Muscle layer of colon (tissue), 2 donors: ENCODE results near the gene CDHR1.

Experiments
- H3K27ac ChIP-seq: one replicate; pipeline ENCODE4 v1.7.0; 2013; ENCODE audit warnings: low read depth, mild to moderate bottlenecking, low read length, moderate library complexity
- H3K27me3 ChIP-seq, 2 donors: one replicate each; pipeline ENCODE4 v1.7.0; 2013; ENCODE audit warnings: low read length in 2 of 2, mild to moderate bottlenecking in 2 of 2; ENCODE audit not compliant: insufficient read depth in 2 of 2, control insufficient read depth in 1 of 2
- H3K36me3 ChIP-seq: one replicate; pipeline ENCODE4 v1.7.0; 2013; ENCODE audit warnings: mild to moderate bottlenecking, low read length; ENCODE audit not compliant: insufficient read depth
- H3K4me1 ChIP-seq: one replicate; pipeline ENCODE4 v1.7.0; 2013; ENCODE audit warnings: mild to moderate bottlenecking, low read length; ENCODE audit not compliant: insufficient read depth
- H3K4me3 ChIP-seq, 2 donors: one replicate each; pipeline ENCODE4 v1.7.0; 2013; ENCODE audit warnings: low read length in 2 of 2, low read depth in 1 of 2, mild to moderate bottlenecking in 1 of 2, moderate library complexity in 1 of 2
- H3K9ac ChIP-seq: one replicate; pipeline ENCODE4 v1.7.0; 2013; ENCODE audit warnings: low read length
- H3K9me3 ChIP-seq: one replicate; pipeline ENCODE4 v1.7.0; 2013; ENCODE audit warnings: mild to moderate bottlenecking, low read length
- donor health status: abdominal sarcoma.
- donor health status: Adenocarcinoma of cecum.

CDHR1 gene

DNA sequence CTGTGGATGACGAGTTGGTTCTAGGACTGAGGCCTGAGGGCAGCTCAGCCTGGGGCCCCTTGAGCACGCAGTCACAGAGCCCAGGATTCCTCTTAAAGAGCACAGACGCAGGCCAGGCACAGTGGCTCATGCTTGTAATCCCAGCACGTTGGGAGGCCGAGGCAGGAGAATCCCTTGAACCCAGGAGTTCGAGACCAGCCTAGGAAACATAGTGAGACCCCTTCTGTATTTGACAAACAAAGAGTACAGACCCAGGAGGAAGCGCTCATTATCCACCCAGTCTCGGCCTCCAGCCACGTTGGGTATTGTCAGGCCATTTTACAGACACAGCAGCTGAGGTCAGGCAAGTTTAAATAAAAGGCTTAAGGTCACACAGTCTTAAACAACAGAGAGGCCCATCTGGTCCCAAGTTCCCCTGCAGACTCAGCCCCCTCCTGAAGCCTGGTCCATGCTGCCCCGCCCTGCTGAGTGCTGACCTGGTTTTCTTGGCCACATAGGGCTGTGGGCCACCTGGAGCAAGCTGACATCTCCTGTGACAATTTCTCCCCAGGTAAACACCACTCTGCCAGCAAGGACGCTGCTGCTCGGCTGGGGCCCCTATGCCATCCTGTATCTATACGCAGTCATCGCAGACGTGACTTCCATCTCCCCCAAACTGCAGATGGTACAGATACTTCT lies 63.1 kb downstream of the CDHR1 start:
- Histone ChIP-seq H3K4me1 (no peaks in the 10 kb centered on the region), H3K9me3 (no peaks in the 10 kb centered on the region), H3K36me3 (no peaks in the 10 kb centered on the region), H3K27me3 (no peaks in the 10 kb centered on the region), H3K4me3 (no peak overlapping the region), H3K27ac (no peak overlapping the region), H3K9ac (no peak overlapping the region)

DNA sequence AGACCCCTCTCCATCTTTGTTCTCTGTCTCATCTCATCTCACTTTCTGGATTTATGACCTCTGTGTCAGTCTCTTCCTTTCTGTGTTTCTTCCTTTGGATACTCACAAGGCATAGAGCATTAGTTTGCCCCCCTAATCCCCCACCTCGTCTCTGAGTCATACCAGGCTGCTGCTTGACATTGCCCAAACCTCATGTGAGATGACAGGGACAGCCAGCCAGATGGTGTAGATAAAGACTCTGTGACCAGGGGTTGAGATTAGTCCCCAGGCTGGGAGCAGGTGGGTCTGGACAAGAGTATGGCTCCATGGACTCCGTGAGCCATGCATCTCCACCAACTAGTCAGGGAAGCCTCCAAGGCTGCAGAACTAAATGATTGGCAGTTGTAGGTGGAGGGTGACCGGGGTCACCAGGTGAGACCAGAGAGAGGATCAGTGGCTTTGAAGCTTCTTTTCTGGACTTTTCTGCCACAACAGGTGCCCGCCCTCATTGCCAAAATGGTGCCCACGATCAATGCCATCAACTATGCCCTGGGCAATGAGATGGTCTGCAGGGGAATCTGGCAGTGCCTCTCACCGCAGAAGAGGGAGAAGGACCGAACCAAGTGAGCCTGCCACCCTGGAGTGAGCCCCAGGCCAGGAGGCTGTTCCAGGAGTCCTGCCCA lies 63.8 kb downstream of the CDHR1 start:
- Histone ChIP-seq H3K4me1 (no peaks in the 10 kb centered on the region), H3K9ac (no peak overlapping the region), H3K9me3 (no peaks in the 10 kb centered on the region), H3K36me3 (no peaks in the 10 kb centered on the region), H3K4me3 (no peak overlapping the region), H3K27me3 (no peaks in the 10 kb centered on the region), H3K27ac (no peak overlapping the region)

DNA sequence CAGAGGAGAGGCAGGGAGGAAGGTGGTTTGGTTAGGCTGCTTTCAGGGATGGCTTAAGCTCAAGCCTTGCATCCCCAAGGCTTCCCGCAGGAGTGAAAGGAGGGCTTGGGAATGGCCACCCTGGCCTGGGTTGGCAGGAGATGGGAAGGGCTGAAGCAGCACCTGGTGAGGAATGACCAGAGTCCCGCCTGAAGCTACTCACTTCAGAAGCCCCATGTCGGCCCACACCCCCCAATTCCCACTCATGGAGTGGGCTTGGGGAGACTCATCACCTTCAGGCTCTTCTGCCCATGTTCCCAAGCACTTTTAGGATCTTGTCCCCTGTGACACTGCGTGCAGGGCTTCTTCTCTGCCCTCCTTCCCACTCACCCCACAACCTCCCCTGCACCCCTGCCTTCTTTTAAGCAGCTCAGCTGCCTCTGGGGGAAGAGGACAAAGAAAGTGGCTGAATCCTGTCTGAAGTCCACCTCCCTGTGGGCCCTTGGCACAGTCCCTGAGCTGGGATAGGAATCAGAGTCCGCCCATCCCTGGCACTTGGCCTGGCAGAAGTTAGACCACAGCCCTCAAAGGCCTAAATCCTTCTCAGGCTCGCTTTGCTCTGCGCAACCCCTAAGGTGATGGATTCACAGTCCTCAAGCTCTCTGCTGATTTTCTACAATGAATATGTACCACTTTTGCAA lies 67.0 kb downstream of the CDHR1 start:
- no peaks in the 10 kb centered on the region for H3K9me3 ChIP-seq
- no peak overlapping the region for H3K9ac ChIP-seq
- H3K36me3 ChIP-seq, result no peaks in the 10 kb centered on the region
- no peaks in the 10 kb centered on the region for H3K4me1 ChIP-seq
- no peak overlapping the region for H3K27ac ChIP-seq
- no peak overlapping the region for H3K4me3 ChIP-seq
- no peaks in the 10 kb centered on the region for H3K27me3 ChIP-seq

DNA sequence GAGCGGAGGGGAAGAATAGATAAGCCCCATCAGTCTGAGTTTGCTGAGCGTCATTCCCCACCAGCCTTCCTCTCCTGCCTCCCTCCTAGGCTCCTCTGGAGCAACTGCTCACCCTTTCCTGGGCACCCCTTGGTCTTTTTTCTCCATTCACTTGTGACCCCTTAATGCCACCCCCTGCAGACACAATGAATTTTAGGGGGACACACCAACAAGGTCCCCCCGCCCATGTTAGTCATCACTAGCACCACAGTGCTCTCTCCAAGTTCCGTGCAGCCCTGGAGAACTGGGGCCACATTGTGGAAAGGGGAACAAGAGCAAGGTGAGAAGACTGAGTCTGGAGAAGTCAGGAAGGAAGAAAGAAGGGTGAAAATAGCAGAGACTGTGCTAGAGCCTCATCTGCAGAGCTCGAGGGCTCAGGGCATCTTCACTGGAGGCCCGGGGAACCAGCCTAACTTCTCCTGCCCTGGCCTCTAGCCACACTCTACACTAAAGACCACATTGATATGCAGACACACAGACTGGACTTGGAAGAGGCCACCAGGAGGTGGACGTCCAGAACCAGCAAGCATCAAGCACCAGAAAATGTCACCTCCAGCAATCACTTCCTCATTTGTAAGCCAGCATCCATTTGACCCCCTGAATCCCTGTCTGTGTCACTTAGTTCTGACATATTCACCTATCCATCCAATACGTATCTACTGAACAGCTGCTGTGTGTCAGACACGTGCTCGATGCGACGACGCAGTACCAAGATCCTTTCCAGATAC lies 68.0 kb downstream of the CDHR1 start:
- H3K9me3 ChIP-seq, result no peaks in the 10 kb centered on the region
- H3K27ac ChIP-seq, result no peak overlapping the region
- H3K4me1 ChIP-seq, result no peaks in the 10 kb centered on the region
- H3K9ac ChIP-seq, result no peak overlapping the region
- H3K27me3 ChIP-seq, result no peaks in the 10 kb centered on the region
- no peak overlapping the region for H3K4me3 ChIP-seq
- no peaks in the 10 kb centered on the region for H3K36me3 ChIP-seq

DNA sequence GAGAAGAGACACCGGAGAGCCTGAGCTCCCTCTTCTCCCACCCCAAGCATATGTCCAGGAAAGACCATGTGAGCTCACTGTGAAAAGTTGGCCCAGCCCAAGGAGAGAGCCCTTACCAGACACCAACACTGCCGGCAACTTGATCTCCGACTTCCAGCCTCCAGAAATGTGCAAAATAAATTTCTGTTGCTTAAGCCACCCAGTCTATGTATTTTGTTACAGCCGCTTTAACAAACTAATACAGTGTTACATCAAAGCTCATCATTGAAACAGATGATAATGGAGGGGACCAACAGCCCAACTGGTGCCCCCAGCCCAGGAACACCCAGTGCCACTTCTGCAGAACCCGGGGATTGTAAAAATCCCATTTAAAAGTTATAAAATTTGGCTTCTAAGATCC lies 69.4 kb downstream of the CDHR1 start:
- Histone ChIP-seq H3K27me3 (no peaks in the 10 kb centered on the region), H3K9me3 (no peaks in the 10 kb centered on the region), H3K27ac (no peak overlapping the region), H3K9ac (no peak overlapping the region), H3K36me3 (no peaks in the 10 kb centered on the region), H3K4me3 (no peak overlapping the region), H3K4me1 (no peaks in the 10 kb centered on the region)

DNA sequence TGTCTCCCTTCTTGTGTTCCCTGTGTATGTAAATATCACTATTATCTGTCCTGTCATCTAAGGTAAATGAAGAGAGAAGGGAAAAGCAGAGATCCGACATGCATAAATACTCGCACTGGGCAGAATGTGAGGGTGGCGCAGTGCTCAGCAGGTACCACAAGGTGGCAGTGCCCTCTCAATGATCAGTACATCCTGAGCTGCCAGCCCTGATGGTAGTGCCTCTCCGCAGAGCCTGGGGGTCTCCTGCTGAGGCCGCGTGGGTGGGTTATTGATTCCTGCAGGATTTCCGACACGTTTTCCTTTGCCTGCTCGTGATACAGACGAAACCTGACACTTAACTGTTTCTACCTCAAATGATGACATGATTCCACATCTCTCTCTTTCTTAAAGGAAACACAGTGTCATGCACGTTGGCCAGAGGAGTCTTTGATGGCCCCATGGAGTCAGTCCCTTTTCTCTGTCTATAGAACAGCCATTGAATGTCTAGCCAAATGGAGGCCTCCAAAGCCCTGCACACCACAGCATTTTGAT lies 70.3 kb downstream of the CDHR1 start:
- Histone ChIP-seq H3K9me3 (no peaks in the 10 kb centered on the region), H3K9ac (no peak overlapping the region), H3K4me3 (no peak overlapping the region), H3K27ac (no peak overlapping the region), H3K27me3 (no peaks in the 10 kb centered on the region), H3K4me1 (no peaks in the 10 kb centered on the region), H3K36me3 (no peaks in the 10 kb centered on the region)

DNA sequence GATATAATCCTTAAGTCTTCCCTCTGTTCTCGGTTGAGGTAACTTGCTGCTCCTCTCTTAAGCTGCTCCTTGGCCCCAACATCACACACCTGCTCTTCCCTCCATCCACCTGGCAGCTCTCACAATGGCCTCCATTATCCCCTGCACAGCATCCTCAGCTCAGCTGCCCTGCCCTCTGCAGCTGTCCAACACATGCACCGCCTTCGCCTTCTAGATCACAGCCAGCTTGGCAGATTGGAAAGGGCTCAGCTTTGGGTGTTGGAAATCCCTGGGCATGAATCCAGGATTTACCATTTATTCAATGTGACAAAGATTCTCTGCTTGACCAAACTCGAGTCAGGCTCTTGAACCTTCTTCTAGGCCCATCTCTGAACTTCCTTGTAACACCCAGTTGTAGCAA lies 71.1 kb downstream of the CDHR1 start:
- Histone ChIP-seq H3K9me3 (no peaks in the 10 kb centered on the region), H3K9ac (no peak overlapping the region), H3K4me1 (no peaks in the 10 kb centered on the region), H3K27me3 (no peaks in the 10 kb centered on the region), H3K4me3 (no peak overlapping the region), H3K36me3 (no peaks in the 10 kb centered on the region), H3K27ac (no peak overlapping the region)

DNA sequence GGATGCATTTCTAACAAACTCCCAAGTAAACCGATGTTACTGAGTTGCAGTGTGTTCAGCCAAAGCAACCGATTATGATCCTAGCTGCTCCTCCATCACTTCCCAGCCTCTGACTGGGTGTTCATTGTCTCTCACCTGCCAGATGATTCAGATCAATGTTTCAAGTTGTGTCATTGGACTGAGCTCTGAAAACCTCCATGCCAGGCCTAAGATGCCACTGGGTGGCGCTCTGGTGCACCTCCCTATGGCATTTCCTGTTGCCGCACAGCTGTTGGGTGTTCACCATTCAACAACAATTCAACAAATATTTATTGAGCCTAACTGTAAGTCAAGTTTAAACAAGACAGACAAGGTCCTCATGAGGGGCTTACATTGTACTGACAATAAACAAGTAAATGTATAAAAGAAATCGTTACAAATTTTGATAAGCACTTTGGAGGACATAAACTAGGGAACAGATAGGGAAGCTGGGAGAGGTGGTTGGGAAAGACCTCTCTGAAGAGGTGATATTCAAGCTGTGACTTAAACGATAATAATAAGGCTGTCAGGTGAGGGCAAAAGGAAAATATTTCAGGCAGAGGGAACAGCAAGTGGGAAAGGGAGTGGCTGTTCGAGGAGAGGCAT lies 73.3 kb downstream of the CDHR1 start:
- Histone ChIP-seq H3K9ac (no peak overlapping the region), H3K27me3 (no peaks in the 10 kb centered on the region), H3K4me3 (no peak overlapping the region), H3K9me3 (no peaks in the 10 kb centered on the region), H3K36me3 (no peaks in the 10 kb centered on the region), H3K27ac (no peak overlapping the region), H3K4me1 (no peaks in the 10 kb centered on the region)

DNA sequence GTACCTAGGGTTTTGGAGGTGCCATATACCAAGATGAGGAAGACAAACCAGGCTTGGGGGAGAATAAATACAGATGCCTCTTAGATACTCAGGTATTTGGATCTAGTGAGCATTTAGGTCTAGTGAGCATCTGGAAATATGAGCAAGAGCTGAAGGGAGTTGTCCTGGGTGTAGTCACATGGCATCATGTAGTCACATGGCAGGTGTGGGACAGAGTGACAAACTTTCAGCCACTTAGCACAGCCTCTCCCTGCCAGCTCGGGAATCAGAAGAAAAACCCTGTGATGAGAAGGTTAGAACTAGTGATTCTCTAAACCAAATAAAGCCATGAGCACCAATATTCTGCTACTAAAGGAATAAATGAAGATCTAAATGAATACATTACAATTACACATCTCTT lies 74.8 kb downstream of the CDHR1 start:
- Histone ChIP-seq H3K4me1 (no peaks in the 10 kb centered on the region), H3K4me3 (no peak overlapping the region), H3K9me3 (no peaks in the 10 kb centered on the region), H3K9ac (no peak overlapping the region), H3K27me3 (peaks cover 0 to 5% of the 10 kb centered on the region in 2 donors), H3K27ac (no peak overlapping the region), H3K36me3 (no peaks in the 10 kb centered on the region)
